Smooth muscle cell (in vitro differentiated cells): Measurements from ENCODE around the gene SLC39A9. TPM values are rescaled to one million over a fixed set of nuclear protein-coding genes. Genes with fewer than 3 reads are reported as not detected.

Source experiments
- DNase-seq: peaks from one replicate; lab custom pipeline; 2025; ENCODE audit not compliant: unreplicated experiment; lab: John Stamatoyannopoulos, UW
- H2AFZ ChIP-seq: fragments of 200-600 bp; sonication (generic); 2 replicates; pipeline ENCODE4 v1.6.0; 2016; ENCODE audit warnings: antibody characterized with exemption, low read depth, mild to moderate bottlenecking
- H3F3A ChIP-seq: fragments of 200-600 bp; sonication (generic); 2 replicates; pipeline ENCODE4 v1.6.0; 2017; ENCODE audit warnings: antibody characterized with exemption, low read depth
- H3K27ac ChIP-seq: fragments of 200-600 bp; sonication (generic); 2 replicates; pipeline ENCODE4 v1.5.1; 2016; ENCODE audit warnings: low read depth, mild to moderate bottlenecking
- H3K27me3 ChIP-seq: fragments of 200-600 bp; sonication (generic); 2 replicates; pipeline ENCODE4 v1.6.1; 2016; ENCODE audit warnings: low read depth, mild to moderate bottlenecking
- H3K36me3 ChIP-seq: fragments of 200-600 bp; sonication (generic); 2 replicates; pipeline ENCODE4 v1.5.1; 2016; ENCODE audit warnings: low read depth
- H3K4me1 ChIP-seq: fragments of 200-600 bp; sonication (generic); 2 replicates; pipeline ENCODE4 v1.5.1; 2016; ENCODE audit warnings: low read depth
- H3K4me2 ChIP-seq: fragments of 200-600 bp; sonication (generic); 2 replicates; pipeline ENCODE4 v1.6.0; 2016; ENCODE audit warnings: mild to moderate bottlenecking
- H3K4me3 ChIP-seq: fragments of 200-600 bp; sonication (generic); 2 replicates; pipeline ENCODE4 v1.5.1; 2016; ENCODE audit warnings: mild to moderate bottlenecking
- H3K79me2 ChIP-seq: fragments of 200-600 bp; sonication (generic); 2 replicates; pipeline ENCODE4 v1.6.0; 2016; ENCODE audit warnings: low read depth, mild to moderate bottlenecking
- H3K9ac ChIP-seq: fragments of 200-600 bp; sonication (generic); 2 replicates; pipeline ENCODE4 v1.6.0; 2016; ENCODE audit warnings: low read depth
- H3K9me3 ChIP-seq: fragments of 200-600 bp; sonication (generic); replicated peaks from 2 replicates; pipeline ENCODE4 v1.5.1; 2016; ENCODE audit warnings: low read depth
- H4K20me1 ChIP-seq: fragments of 200-600 bp; sonication (generic); 2 replicates; pipeline ENCODE4 v1.6.0; 2016; ENCODE audit warnings: low read depth
- CTCF ChIP-seq: fragments of 200-600 bp; sonication (generic); IDR thresholded peaks from 2 replicates; pipeline ENCODE4 v1.5.1; 2017; ENCODE audit warnings: borderline replicate concordance, mild to moderate bottlenecking, antibody characterized with exemption; ENCODE audit not compliant: insufficient read depth, poor library complexity, severe bottlenecking
- WGBS: methylation state at CpG from one replicate; pipeline ENCODE4 v1.1.7; 2016; ENCODE audit warnings: low lambda C conversion rate; 5-methylcytosine and 5-hydroxymethylcytosine counted together
- polyA plus RNA-seq: library from polyadenylated mRNA; unstranded; fragments of >200 nt; fragmentation: Nextera tagmentation; extraction: Ambion mirVana; gene quantifications from 2 replicates; pipeline ENCODE4 v1.2.1, GENCODE V29; 2016
- total RNA-seq: library from RNA; depleted of rRNA; stranded (reverse); fragments of >200 nt; gene quantifications from 2 replicates; pipeline ENCODE4 v1.2.3, GENCODE V29; 2014

Gene SLC39A9
- total and polyA plus RNA-seq, 2 experiments from 2014 or later, result 42.8 to 106 TPM

GRCh38 chr14:69423279-69423678 lies 24.8 kb downstream of the SLC39A9 start:
- Histone ChIP-seq H3K4me2 (no peak overlapping the region), H3K4me1 (no peaks in the 10 kb centered on the region), H2AFZ (no peak overlapping the region), H3K4me3 (no peak overlapping the region), H3K36me3 (peaks cover 1% of the 10 kb centered on the region), H3K79me2 (peaks cover 43% of the 10 kb centered on the region), H3K9ac (no peak overlapping the region), H3F3A (no peaks in the 10 kb centered on the region), H3K9me3 (no peaks in the 10 kb centered on the region), H3K27ac (no peak overlapping the region), H3K27me3 (no peaks in the 10 kb centered on the region), H4K20me1 (peaks cover 82% of the 10 kb centered on the region)
- no peak for DNase-seq
- WGBS, result 100% methylated on average over 4 of the region's 4 CpGs
- TF ChIP-seq CTCF, result no peak

GRCh38 chr14:69424149-69424923 lies 25.8 kb downstream of the SLC39A9 start:
- Histone ChIP-seq H3K79me2 (peaks cover 37% of the 10 kb centered on the region), H3K27me3 (no peaks in the 10 kb centered on the region), H3K9me3 (no peaks in the 10 kb centered on the region), H2AFZ (no peak overlapping the region), H3K9ac (no peak overlapping the region), H4K20me1 (peaks cover 77% of the 10 kb centered on the region), H3K27ac (peak overlapping the region; percentile 14), H3K4me3 (no peak overlapping the region), H3K36me3 (peaks cover 4% of the 10 kb centered on the region), H3K4me2 (no peak overlapping the region), H3K4me1 (no peaks in the 10 kb centered on the region), H3F3A (no peaks in the 10 kb centered on the region)
- TF ChIP-seq CTCF, result no peak
- no peak for DNase-seq
- 97% methylated on average over 2 of the region's 2 CpGs for WGBS

- H2AFZ ChIP-seq, result no peak overlapping the region
- peaks cover 32% of the 10 kb centered on the region for H3K79me2 ChIP-seq
- no peak overlapping the region for H3K4me3 ChIP-seq
- H3K4me2 ChIP-seq, result no peak overlapping the region
- no peaks in the 10 kb centered on the region for H3F3A ChIP-seq
- 97% methylated on average over 1 of the region's 1 CpG for WGBS
- H3K27ac ChIP-seq, result no peak overlapping the region
- peaks cover 4% of the 10 kb centered on the region for H3K36me3 ChIP-seq
- H3K9me3 ChIP-seq, result no peaks in the 10 kb centered on the region
- TF ChIP-seq CTCF, result no peak
- H4K20me1 ChIP-seq, result peaks cover 75% of the 10 kb centered on the region
- no peaks in the 10 kb centered on the region for H3K27me3 ChIP-seq
- no peak overlapping the region for H3K9ac ChIP-seq
- H3K4me1 ChIP-seq, result no peaks in the 10 kb centered on the region
- DNase-seq, result no peak
These were observed 29.1 kb downstream of the SLC39A9 start for GRCh38 chr14:69427596-69427995.
